ENCODE measurements around the gene TMIE. TPM values are rescaled to one million over a fixed set of nuclear protein-coding genes. Genes with fewer than 3 reads are reported as not detected.
"Not testable (repeated sequence)": the region's sequence is repeated elsewhere in the genome, so short reads cannot be mapped to it uniquely, and the experiment has no call there.

TMIE gene
- total RNA-seq, 1 donor: not detected

GRCh38 chr3:46703013-46703520 is 1.9 kb downstream of the TMIE start:
- DNase-seq (ENCODE audit: low read depth): no peak
- H3K4me3 ChIP-seq (ENCODE audit: low read depth, low read length): no peak overlapping the region
- TF ChIP-seq, protein P1, sequence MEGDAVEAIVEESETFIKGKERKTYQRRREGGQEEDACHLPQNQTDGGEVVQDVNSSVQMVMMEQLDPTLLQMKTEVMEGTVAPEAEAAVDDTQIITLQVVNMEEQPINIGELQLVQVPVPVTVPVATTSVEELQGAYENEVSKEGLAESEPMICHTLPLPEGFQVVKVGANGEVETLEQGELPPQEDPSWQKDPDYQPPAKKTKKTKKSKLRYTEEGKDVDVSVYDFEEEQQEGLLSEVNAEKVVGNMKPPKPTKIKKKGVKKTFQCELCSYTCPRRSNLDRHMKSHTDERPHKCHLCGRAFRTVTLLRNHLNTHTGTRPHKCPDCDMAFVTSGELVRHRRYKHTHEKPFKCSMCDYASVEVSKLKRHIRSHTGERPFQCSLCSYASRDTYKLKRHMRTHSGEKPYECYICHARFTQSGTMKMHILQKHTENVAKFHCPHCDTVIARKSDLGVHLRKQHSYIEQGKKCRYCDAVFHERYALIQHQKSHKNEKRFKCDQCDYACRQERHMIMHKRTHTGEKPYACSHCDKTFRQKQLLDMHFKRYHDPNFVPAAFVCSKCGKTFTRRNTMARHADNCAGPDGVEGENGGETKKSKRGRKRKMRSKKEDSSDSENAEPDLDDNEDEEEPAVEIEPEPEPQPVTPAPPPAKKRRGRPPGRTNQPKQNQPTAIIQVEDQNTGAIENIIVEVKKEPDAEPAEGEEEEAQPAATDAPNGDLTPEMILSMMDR (IDR thresholded peaks at IDR 0.05; ENCODE audit: insufficient read depth, low read depth, low read length): no peak

GRCh38 chr3:46704346-46704745 is 3.2 kb downstream of the TMIE start:
- H3K4me3 ChIP-seq (ENCODE audit: low read depth, low read length); DNase-seq (ENCODE audit: low read depth): not testable (repeated sequence)

DNA sequence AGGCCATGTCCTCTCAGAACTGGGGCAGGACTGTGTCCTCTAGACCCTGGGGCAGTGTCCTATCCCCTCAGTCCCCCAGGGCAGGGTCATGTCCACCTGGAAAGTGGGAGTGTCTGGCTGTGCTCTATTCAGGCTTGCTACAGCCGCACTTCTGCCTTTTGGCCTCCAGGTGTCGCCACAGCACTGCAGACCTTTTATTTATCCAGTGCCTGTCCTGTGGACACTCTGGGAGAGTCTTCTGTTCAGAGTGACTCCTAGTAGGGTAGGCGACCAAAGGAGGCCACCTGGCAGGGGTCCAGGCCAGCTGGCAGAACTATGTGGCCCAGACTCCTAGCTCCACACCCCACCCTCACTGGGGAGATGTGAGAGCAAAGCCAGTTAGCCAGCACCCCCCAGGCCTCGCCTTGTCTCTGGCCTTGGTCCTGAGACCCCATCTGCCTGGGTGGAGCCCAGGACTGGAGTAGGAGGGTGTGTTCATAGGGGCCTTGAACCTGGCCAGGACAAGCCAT is 3.9 kb downstream of the TMIE start:
- no peak overlapping the region for H3K4me3 ChIP-seq (ENCODE audit: low read depth, low read length)
- TF ChIP-seq, protein P1 (IDR thresholded peaks at IDR 0.05; ENCODE audit: insufficient read depth, low read depth, low read length): peak; percentile 94
- peak; percentile 63 for DNase-seq (ENCODE audit: low read depth)

GRCh38 chr3:46705751-46706552 is 4.8 kb downstream of the TMIE start:
- peak; percentile 51 for DNase-seq (ENCODE audit: low read depth)
- TF ChIP-seq, protein P1 (IDR thresholded peaks at IDR 0.05; ENCODE audit: insufficient read depth, low read depth, low read length): no peak
- H3K4me3 ChIP-seq (ENCODE audit: low read depth, low read length): no peak overlapping the region

DNA sequence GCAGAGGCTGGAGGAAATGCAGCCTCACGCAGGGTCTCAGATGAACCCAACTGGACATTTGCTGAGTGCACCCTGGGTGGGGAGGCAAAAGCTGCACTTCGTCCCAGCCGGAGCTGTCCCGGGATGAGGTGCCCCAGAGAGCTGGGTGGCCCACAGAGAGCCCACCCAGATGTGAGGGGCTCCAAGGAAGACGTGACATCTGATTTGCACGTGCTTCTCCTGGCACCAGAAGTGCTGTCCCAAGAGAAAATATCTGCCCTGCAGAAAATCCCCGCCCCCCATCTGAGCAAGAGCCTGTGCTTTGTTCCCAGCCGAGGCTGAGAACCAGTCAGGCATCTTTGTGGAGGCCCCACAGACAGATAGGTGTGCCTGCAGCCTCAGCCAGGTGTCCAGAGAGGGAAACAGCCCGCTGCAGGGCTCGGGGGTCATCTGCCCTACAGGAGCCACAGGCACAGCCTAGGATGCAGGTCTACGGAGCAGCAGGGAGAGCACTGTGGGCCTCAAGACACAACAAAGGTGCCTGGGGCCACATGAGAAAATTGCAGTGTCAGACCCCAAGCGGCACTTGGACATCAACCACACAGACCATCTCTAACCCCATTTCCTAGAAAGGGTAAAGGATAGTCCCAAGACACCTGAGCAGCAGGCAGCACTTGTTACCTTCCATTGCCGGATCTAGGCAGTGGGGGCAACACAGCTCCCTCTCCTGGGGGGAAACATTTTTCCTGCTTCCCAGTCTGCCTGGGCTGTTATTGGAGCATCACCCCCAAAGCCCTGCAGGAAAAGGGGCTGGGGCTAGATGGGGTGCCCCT is 5.8 kb downstream of the TMIE start:
- TF ChIP-seq, protein P1 (IDR thresholded peaks at IDR 0.05; ENCODE audit: insufficient read depth, low read depth, low read length): no peak
- DNase-seq (ENCODE audit: low read depth): no peak
- no peak overlapping the region for H3K4me3 ChIP-seq (ENCODE audit: low read depth, low read length)

DNA sequence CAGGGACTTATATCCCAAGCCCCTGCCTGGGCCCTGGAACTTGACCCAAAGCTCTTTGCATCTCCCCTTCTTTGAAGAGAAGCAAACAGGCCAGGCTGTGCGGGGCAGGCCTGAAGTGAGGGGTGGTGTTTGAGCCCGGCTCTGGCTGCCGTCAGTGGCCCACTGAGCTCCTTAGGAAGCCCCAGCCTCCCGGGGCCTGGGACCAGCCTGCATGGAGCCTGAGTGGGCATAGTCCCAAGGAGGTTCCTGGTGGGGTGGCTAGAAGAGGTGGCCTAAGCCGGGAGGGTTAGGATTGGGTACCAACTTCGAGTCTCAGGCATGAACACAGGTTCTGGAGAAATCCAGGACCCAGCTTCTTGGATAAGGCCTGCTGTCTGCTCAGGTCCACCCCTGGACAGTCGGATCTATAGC is 6.4 kb downstream of the TMIE start:
- DNase-seq (ENCODE audit: low read depth): no peak
- TF ChIP-seq, protein P1 (IDR thresholded peaks at IDR 0.05; ENCODE audit: insufficient read depth, low read depth, low read length): no peak
- no peak overlapping the region for H3K4me3 ChIP-seq (ENCODE audit: low read depth, low read length)

All from fibroblast of villous mesenchyme (primary cell).